ENCODE results near the gene TUBA1C.
"Not testable (repeated sequence)": the region's sequence is repeated elsewhere in the genome, so short reads cannot be mapped to it uniquely, and the experiment has no call there.

Gene TUBA1C

DNA sequence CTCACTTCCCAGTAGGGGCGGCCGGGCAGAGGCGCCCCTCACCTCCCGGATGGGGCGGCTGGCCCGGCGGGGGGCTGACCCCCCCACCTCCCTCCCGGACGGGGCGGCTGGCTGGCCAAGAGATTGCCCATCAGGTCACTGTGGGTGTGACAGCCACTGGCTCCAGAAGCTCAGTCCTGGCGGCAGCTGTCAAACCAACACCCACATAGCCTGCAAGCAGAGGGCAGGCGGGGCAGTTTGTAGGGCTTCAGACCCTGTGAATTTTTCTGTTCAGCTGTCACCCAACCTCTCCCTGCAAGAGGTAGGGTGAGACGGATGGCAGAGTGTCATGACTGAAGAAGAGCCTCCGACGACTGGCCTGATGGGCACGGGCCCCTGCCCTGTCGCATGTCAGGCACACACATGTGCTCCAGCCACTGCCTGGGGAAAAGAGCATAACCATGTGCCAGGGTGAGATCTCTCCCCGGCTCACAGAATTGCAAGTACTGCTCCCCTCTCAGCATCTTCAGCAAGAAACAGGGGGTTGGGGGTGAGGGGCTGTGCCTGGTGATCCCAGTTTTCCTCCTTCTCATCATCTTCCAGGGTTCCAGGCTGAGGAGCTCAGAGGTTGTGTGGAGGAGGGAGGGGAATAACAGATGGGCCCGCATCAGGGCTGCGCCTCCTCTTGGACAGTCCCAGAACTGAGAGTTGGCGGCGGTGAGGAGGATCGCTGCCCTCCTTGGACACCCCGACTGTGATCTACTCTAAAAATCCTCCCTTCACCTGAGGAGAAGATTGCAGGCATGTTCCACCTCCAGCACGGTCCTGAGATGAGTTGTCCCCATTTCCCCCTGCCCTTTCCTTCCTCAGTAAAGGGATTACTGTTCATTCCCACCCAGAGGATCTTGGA, 18.9 kb downstream of the TUBA1C start:
- DNase-seq: no peak

DNA sequence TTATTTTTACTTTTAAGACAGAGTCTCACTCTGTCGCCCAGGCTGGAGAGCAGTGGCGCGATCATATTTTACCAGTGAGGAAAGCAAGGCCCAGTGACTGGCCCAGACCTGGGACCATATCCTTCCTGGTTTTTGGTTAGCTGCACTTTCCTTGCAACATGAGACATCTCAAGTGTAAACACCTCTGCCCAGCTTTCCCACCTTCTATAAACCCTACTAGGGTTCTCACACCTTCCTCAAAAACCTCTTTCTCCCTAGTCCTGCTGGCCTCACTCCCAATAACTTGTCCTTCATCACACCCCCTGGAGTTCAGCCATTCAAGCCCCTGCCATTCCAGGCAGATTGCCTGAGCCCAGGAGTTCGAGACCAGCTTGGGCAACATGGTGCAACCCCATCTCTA, 19.8 kb downstream of the TUBA1C start:
- no peak for DNase-seq

DNA sequence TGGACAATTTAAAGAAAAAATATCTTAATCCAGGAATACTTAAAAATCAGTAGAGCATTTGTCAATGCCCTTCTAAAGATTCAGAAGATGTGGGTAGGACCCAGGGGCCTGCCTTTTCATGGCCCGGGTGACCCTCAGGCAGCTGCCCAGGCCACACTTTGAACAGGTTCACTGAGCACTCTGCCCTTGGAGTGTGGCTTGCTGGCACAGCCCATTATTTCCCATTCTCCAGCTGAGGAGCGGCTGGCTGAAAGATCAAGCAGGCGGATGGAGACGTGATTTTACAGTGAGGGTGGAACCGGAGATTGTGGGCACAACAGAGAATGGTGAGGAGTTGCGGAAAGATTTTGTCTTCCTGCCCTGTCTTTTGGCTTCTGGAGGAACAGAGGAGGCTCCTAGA, 23.0 kb downstream of the TUBA1C start:
- DNase-seq: no peak

DNA sequence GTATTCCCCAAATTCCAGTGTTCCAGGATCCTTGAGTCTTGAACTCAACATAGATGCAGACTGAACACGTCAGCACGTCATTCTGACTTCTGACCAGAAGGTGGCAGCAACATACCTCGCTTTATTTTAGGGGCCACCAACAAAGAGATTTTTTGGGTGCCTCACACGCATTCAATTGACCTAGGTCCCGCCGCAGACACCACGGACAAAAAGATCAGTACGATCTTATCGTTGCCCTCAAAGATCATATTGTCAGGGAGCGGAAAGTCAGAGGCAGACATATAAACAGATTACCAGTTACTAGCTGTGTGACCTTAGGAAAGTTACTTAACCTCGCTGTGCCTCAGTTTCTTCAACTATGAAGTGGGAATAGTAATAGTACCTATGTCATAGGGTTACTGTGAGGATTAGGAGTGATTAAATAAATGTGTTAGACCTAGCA, 23.6 kb downstream of the TUBA1C start:
- DNase-seq: peak; percentile 70

DNA sequence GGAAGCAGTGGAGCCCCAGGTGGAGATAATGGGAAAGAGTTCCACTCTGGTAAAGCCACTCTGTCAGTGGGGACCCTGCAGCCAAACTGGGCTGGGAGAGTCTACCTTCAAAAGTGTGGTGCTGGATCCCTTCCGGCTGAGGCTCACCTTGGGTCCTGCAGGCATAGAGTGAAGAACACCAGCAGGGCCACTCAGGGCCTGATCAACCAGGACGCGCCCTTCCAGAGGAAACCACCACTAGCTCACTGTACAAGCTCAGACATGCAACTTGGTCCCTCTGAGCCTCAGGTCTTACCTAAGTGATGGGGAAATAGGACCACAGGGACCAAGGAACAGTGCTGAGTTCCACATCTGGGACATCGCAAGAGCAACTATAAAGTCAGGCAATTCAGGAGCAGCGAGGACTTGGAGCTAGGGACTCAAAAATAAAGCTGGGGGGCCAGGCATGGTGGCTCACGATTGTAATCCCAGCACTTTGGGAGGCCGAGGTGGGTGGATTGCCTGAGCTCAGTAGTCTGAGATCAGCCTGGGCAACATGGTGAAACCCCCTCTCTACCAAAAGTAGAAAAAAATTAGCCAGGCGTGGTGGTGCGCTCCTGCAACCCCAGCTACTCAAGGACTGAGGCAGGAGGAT, 24.2 kb downstream of the TUBA1C start:
- no peak for DNase-seq

DNA sequence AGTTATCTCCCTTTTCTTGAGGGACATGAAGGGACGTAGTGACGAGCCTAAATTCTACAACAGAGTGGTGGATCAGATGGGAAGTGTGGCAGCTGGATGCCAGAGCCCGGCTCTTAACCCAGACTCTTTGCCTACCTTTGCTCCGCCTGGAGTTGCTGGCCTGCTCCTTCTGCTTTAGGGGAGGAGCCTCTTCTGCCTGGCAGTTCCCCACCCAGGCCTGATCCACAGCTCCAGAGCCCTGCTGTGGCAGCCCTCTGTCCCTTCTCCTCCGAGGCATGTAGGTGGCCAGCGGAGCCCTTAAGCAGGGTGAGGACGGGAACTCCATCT, 27.8 kb downstream of the TUBA1C start:
- no peak for DNase-seq

DNA sequence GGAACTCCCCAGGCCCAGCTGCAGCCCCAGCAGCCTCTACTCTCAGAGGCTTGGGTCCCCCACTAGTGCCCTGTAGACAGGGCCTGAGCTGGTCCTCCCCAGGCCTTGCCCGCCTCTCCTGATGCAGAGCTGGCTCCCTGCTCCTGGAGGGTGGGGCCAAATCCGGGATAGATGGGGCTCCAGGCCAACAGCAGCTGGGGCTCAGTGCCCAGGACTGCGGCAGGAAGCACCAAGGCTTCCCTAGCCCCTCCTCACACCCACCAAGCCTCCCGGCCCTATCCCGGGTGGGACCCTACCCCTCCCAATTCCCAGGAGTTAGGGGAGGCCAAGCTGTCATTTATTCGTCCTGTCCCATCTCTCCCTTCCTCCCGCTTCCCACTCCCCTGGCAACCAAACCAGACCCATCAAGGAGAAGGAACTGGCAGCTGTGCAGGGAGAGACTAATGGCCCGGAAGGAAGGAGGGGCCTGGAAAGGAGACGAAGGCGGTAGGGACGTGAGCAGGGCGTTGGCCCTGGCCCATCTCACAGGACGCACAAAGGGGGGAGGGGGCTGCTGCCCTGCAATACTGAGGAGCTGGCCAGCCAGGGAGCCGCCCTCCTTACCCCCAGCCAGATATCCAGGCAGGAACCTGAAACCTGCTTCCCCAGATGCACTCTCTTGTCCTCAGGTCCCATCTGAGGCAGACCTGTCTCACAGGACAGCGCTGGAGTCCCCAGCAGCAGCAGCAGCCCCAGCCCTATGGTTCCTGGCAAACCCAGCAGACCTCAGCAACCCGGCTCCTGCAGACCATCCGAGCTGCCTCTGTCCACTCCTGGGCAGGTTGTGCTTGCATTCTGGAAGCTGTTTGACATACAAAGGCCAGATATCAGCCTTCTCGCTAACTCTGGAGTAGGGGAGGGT, 28.4 kb downstream of the TUBA1C start:
- DNase-seq: no peak

DNA sequence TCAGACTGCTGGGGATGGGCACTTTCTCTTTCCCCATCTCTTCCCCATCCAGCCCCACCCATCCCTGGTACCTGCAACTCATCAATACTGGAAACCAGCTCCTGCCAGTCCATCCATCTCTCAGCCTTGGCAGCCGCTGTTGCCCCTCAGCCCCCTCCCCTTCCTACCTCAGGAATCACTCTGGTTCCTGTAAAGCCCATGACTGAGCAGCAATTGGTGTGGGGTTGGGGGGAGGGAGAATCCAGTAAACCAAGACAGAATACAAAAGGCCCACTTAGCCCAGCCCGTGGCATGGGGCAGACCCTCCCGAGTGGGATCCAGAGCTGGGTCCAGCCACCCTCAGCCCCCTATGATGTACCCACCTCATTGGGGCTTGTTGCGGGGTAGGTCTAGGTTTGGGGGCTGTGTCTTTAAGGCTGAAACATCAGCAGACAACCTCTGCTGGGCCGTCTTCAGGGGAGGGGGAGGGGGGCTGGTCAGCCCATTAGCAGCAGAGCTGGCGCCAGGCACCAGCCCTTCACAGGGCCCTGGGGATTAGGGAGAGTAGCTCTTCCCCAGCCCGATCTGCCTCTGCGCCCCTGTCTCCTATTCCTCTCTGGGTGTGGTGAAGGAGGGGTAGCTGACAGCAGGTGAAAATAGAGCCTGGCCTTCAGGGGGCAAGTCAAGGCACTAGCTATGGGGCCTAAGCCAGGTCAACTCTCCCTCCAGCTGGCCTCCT, 29.4 kb downstream of the TUBA1C start:
- DNase-seq: no peak

DNA sequence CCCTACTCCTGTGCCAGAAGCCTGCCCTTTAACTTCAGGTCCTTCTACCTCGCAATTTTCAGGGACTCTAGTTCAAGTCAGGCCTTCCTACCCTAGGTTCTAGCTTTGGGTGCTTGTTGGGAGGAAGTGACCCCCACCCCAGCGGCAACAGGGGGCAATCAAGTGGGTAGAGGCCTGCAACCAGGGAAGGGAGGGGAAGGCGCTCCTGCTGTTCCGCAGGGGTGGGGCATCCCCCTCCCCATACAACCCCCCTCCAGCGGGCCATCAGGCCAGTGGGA, 29.9 kb downstream of the TUBA1C start:
- DNase-seq: no peak

DNA sequence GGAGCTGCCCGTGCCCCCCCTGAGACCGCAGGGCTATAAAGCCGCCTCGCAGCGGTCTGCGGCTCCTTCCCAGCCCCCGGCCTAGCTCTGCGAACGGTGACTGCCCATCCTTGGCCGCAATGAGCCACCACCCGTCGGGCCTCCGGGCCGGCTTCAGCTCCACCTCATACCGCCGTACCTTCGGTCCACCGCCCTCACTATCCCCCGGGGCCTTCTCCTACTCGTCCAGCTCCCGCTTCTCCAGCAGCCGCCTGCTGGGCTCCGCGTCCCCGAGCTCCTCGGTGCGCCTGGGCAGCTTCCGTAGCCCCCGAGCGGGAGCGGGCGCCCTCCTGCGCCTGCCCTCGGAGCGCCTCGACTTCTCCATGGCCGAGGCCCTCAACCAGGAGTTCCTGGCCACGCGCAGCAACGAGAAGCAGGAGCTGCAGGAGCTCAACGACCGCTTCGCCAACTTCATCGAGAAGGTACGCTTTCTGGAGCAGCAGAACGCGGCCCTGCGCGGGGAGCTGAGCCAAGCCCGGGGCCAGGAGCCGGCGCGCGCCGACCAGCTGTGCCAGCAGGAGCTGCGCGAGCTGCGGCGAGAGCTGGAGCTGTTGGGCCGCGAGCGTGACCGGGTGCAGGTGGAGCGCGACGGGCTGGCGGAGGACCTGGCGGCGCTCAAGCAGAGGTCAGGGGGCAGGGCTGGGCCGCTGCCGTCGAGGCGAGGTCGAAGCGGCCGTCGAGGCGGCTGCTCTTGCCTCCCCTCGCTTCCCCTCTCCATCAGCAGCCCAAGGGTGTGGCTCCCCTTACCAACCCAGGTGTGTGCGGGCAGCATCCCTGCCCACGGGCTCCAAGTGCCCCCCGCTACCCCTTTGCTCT, 30.4 kb downstream of the TUBA1C start, which contains the start of gene PRPH:
Gene PRPH, plus strand, starts transcription at position 66 of the 855 bp plus-strand sequence. Its CDS starts 54 bp downstream, at position 120.
- no peak for DNase-seq

DNA sequence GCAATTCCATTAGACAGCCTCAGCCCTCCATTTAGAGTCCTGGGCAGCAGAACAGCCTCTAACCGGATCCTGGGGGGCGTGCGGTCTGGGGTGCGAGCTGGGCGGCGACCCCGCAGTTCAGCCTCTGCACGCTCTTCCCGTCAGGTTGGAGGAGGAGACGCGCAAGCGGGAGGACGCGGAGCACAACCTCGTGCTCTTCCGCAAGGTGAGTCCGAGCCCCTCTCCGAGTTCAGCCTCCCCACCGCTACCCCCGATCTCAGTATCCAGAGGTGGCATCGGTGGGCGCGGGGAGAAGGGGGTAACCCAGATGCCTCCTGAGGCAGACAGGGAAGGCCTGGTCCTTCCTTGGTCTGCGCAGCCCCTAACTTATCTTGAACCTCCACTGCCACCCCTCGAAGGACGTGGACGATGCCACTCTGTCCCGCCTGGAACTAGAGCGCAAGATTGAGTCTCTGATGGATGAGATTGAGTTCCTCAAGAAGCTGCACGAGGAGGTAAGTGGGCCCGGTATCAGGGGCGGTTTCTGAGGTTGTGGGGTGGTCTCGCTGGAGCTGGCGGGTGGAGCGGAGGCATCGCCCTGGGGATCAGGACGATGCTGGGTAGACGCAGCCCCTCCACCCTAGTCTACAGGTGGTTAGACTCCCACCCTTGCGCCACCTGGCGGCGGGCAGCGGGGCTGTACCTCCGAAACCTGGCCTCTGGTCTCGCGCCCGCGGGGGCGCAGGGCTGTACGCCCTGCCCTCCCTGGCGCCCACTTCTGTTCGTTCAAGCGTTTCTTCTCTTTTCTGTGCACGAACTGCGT, 31.4 kb downstream of the TUBA1C start:
- DNase-seq: peak; percentile 55

DNA sequence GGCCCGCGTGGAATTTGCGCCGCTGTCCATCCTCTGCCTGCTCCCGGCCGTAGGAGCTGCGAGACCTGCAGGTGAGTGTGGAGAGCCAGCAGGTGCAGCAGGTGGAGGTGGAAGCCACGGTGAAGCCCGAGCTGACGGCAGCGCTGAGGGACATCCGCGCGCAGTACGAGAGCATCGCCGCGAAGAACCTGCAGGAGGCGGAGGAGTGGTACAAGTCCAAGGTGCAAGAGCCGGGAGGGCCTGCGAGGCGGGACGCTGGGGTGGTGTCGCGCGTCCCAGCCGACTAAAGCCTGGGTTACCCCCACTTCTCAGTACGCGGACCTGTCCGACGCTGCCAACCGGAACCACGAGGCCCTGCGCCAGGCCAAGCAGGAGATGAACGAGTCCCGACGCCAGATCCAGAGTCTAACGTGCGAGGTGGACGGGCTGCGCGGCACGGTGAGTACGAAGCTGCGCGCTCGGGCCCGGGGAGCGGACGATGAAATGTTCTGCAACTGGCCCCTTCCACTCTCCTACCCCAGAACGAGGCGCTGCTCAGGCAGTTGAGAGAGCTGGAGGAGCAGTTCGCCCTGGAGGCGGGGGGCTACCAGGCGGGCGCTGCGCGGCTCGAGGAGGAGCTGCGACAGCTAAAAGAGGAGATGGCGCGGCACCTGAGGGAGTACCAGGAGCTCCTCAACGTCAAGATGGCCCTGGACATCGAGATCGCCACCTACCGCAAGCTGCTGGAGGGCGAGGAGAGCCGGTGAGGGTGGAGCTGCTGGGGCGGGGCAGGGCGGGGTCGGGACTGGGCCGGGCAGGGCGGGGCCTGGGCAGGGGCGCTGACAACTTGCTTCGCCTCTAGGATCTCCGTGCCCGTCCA, 32.2 kb downstream of the TUBA1C start:
- peak; percentile 17 for DNase-seq

DNA sequence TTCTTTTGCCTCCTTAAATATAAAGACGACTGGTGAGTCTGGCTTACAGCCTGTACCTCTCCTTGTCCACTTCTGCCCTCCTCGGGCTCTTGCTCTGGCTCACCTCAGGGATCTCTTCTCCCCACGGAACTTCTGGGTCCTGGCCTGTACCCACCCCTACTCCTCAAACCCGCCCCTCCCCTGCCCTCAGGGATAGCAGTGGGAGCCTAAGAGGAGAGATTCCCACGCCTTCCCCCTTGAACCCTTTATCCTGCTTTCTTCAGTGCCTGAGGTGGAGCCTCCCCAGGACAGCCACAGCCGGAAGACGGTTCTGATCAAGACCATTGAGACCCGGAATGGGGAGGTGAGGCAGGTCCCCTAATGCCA, 32.8 kb downstream of the TUBA1C start:
- no peak for DNase-seq

DNA sequence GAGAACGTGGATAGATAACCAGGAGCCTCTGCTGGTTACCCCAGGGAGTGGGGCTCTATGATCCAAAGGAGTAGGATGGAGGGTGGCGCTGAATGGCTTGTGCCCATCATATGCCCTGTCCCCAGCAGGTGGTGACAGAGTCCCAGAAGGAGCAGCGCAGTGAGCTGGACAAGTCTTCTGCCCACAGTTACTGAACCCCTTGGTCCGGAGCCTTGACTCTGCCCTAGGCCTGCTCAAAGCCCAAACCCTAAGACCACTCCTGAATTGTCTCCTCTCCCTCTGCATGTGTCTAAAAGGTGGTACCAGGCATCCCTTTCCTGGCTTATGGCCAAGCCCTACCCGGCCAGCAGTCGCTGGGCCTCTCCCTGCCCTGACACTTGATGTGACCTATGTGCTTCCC, 33.3 kb downstream of the TUBA1C start:
- peak; percentile 46 for DNase-seq

DNA sequence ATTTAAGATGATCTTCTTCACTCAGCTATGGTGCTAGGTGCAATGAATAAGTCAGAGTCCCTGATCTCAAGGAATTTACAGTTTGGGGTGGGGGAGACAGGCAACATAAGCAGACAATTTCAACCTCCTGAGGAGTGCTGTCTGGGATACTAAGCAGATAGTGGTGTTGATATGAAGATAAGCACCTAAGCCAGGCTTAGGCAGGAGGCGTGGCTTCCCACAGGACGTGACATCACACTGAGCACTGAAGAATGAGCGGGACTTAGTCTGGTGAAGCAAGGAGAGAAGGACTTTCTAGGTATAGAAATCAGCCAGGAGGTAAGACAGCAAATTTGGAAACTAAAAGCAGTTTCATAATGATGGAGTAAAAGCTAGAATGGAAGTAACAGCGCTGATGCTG, 36.9 kb downstream of the TUBA1C start:
- DNase-seq: no peak

DNA sequence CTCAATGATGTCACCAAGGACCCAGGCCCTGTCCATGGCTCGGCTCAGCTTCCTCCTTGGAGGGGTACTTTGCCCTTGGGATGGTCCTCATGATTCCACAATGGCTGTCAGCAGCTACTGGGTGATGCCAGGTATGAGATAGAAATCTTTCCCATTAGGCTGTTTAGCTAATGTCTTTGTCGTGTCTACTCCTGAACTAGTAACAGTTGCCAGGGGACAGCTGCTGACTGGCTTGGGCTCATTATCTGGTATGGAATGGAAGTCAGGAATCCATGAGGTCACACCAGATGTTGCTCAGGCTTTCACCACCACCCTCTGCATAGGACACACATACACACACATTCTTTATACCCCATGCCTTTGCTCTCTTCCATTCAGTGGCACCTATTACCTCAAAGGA, 39.3 kb downstream of the TUBA1C start:
- no peak for DNase-seq

DNA sequence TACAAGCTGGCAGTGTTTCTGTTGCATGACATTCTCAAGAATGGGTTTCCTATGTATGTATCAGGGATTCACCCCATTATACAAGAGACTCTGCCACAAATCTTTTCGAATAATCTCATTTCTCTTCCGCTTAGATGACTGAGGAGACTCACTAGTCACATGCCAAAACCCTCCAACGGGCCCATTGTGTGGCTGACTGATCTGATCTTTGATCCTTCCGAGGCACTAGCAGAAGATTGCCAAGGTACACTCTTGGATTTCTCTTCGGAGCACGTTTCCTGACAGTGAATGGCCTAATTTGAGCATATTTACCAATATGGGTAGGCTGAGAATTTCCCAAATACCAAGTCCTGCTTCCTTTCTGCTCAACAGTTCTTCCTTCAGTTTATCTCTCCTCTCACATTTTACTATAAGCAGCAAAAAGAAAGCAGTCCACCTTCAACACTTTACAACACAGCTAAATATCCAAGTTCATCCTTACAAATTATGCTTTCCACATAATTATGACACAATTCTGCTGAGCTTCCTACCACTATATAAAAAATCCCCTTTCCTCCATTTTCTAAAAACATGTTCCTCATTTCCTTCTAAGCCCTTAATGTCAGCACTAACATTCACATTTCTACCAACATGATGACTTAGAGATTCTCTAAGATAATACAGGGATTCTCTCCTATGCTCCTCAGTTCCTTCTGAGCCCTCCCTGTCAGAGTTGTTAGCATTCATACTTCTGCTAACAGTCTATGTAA, 41.1 kb downstream of the TUBA1C start:
- DNase-seq: no peak

DNA sequence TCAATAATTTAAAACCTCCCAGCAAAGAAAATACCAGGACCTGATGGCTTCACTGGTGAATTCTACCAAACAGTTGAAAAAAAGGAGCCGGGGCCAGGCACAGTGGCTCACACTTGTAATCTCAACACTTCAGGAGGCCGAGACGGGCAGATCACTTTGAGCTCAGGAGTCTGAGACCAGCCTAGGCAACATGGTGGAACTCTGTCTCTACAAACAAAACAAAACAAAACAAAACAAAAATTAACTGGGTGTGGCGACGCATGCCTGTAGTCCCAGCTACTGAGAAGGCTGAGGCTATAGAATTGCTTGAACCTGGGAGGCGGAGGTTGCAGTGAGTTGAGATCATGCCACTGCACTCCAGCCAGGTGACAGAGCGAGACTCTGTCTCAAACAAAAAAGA, 44.5 kb downstream of the TUBA1C start:
- DNase-seq: no peak

DNA sequence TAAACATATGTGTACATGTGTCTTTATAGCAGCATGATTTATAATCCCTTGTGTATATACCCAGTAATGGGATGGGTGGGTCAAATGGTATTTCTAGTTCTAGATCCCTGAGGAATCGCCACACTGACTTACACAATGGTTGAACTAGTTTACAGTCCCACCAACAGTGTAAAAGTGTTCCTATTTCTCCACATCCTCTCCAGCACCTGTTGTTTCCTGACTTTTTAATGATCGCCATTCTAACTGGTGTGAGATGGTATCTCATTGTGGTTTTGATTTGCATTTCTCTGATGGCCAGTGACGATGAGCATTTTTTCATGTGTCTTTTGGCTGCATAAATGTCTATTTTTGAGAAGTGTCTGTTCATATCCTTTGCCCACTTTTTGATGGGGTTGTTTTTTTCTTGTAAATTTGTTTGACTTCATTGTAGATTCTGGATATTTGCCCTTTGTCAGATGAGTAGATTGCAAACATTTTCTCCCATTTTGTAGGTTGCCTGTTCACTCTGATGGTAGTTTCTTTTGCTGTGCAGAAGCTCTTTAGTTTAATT, 45.6 kb downstream of the TUBA1C start:
- DNase-seq: not testable (repeated sequence)
